Stimulated activated naive B cell treated with anti-CD40 and anti-IgM and Interleukin-4, amounts not matched to agents 10 μg/mL and 1 μg/mL and 100 μg/mL, for 72 hours (primary cell): ENCODE measurements around the gene UNCX.

Experiments
- ATAC-seq, 2 donors: fragments of 150-1000 bp; cut with Tn5 transposase; replicated peaks; 2 replicates each; pipeline ENCODE4 v1.10.0; 2021; ENCODE audit warnings: moderate library complexity in 1 of 2
- DNase-seq: peaks from one replicate; pipeline ENCODE4 v3.0.0; 2021
- H3K27ac Mint-ChIP-seq: one replicate; pipeline ENCODE4 v1.8.0; 2022; ENCODE audit warnings: mild to moderate bottlenecking, mixed read lengths
- H3K27me3 Mint-ChIP-seq, 2 donors: one replicate each; pipeline ENCODE4 v1.8.0; 2022; ENCODE audit warnings: mixed read lengths in 2 of 2
- H3K36me3 Mint-ChIP-seq, 2 donors: one replicate each; pipeline ENCODE4 v1.8.0; 2022; ENCODE audit warnings: mixed read lengths in 2 of 2, mild to moderate bottlenecking in 1 of 2
- H3K4me1 Mint-ChIP-seq, 2 donors: one replicate each; pipeline ENCODE4 v1.8.0; 2022; ENCODE audit warnings: mixed read lengths in 2 of 2, mild to moderate bottlenecking in 1 of 2
- H3K4me3 Mint-ChIP-seq, 2 donors: one replicate each; pipeline ENCODE4 v1.8.0; 2022; ENCODE audit warnings: mild to moderate bottlenecking in 2 of 2, mixed read lengths in 2 of 2, moderate library complexity in 1 of 2
- H3K9me3 Mint-ChIP-seq, 2 donors: one replicate each; pipeline ENCODE4 v1.8.0; 2022; ENCODE audit warnings: mixed read lengths in 2 of 2, mild to moderate bottlenecking in 1 of 2

The UNCX gene

DNA sequence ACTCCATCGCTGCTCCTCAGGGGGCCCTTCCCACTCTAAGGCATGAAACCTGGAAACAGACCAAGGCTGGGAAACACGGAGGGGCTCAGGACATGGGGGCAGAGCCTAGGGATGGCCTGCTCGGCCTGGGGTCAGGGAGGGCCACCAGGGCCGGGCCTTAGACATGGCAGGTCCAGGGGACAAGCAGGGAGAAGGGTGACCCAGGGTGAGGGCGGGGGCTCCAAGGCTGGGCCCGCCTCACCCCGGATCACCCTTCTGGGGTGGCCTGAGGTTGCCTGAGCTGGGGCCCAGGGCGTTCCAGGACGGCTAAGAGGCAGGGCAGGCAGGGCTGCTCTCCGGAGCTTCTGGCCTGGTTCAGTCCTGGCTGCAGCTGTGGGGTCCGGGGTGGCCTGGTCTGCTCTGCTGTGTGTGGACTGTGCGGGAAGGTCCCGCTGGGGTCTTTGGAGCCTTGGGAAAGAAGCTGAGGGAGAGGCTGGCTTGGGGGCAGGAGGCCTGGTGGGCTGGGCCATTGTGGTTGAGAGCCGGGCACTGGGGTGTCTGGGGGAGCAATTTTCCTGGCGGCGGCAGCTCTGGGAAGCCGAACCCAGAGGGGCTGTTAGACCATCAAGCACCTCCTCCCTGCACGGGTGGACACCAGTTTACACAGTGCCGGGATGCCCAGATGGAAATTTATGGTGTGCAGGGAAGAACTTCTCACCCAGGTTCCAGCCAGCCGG lies 52.2 kb downstream of the UNCX start:
- Mint-ChIP-seq H3K27ac (no peak overlapping the region), H3K9me3 (peaks cover 0 to 5% of the 10 kb centered on the region in 2 donors), H3K4me3 (no peak overlapping the region), H3K27me3 (peaks cover 15 to 30% of the 10 kb centered on the region in 2 donors), H3K4me1 (peaks cover 0 to 5% of the 10 kb centered on the region in 2 donors), H3K36me3 (peaks cover 0 to 1% of the 10 kb centered on the region in 2 donors)
- ATAC-seq (no peak), DNase-seq (no peak)

DNA sequence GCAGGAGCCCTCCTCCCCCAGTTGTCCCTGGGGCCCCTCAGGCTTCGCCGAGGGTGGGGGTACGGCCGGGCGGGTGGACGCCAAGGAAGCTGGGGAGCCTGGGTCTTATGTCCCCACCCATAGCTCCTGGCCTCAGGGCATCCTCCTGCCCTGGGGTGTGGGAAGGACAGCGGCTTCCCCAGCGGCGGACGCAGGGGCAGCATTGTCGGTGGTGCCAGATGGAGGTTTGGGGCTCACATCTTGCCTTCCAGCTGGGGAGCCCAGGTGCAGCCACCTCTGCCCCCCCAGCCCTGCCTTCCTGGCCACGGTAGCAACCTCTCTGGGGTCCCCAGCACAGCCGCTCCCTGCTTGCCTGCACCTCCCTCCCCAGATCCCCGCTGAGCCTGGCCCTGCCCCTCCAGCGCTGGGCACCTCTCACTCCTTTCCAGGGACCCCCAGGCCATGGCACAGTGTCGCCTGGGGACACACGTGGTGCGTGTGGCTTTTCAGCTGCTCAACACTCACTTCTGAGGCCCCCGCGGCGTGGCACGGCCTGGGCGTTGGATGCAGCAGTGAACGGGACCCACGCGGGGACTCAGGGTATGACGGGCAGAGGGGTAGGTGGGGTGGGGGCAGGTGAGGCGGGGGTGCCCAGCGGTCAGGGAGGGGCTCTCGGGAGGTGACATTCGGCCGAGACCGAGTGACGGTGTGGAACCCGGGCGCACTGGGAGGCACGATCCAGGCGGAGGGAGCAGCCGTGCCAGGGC lies 53.1 kb downstream of the UNCX start:
- Mint-ChIP-seq H3K9me3 (peaks cover 0 to 1% of the 10 kb centered on the region in 2 donors), H3K27ac (no peak overlapping the region), H3K4me3 (no peak overlapping the region), H3K27me3 (peaks cover 16 to 39% of the 10 kb centered on the region in 2 donors), H3K4me1 (peaks cover 3 to 13% of the 10 kb centered on the region in 2 donors), H3K36me3 (peaks cover 0 to 1% of the 10 kb centered on the region in 2 donors)
- DNase-seq (no peak), ATAC-seq (no peak)
